Right ventricle myocardium superior (tissue), 1 donor: ENCODE data around the gene FUT8. TPM values are rescaled to one million over a fixed set of nuclear protein-coding genes. Genes with fewer than 3 reads are reported as not detected.
A peak's percentile ranks its signal among the peaks of the same experiment; 100 is the strongest.

ENCODE experiments used
- ATAC-seq: fragments of 200-7000 bp; cut with Tn5 transposase; one replicate; pipeline ENCODE4 v1.9.1; 2020; ENCODE audit warnings: mild to moderate bottlenecking; ENCODE audit not compliant: poor library complexity
- DNase-seq: peaks from one replicate; pipeline ENCODE4 v3.0.0-alpha.2; 2020
- intact Hi-C: fragments of 100-400 bp; cut with DNase I; formaldehyde crosslinking; loops from one replicate; pipeline ENCODE4 v1.11.2; 2022
- microRNA-seq: library from miRNA; unstranded; fragments of <30 nt; microRNA quantifications from one replicate; pipeline ENCODE4 v1.2.0, GENCODE V29; 2020
- total RNA-seq: library from RNA; stranded (reverse); fragmentation: NEBNext Ultra II Directional; extraction: Animal tissue kit (Norgen Biotek cat#: 25700); gene quantifications from one replicate; pipeline ENCODE4 v1.2.1, GENCODE V29; 2021
- donor health status: DM: no; HTN: yes; CAD: no; lungs with severe emphysema.

The FUT8 gene
- total RNA-seq, 1 donor from 2014 or later, result 9.9 TPM

DNA sequence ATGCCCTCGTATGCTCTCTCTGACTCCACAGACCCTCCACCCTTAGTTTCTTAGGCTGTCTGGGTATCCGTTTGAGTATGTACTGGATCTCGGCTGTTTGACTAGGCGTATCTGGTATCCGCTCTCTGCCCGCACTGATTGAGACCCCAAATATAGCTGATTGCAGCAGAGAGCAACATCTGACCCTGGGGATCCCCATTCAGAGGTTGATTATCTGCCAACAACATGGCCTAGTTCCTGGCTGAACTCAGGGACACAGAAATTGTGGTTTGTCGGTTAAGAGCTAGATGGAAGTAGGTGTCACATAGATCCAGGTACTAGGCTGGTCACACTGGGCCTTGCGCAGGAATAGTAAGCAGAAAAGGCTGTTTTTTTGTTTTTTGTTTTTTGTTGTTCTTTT is 359.9 kb downstream of the FUT8 start:
- DNase-seq, result no peak

GRCh38 chr14:65772921-65773574 is 360.5 kb downstream of the FUT8 start:
- DNase-seq (no peak), ATAC-seq (peak; percentile 29)
- intact Hi-C loops, result no loop called here

More for the DNA sequence above, 359.9 kb downstream of the FUT8 start:
- intact Hi-C loops, result no loop called here
- no peak for ATAC-seq

- DNase-seq (no peak), ATAC-seq (no peak)
- intact Hi-C loops, result no loop called here
These were observed 361.5 kb downstream of the FUT8 start for GRCh38 chr14:65774041-65774440.

DNA sequence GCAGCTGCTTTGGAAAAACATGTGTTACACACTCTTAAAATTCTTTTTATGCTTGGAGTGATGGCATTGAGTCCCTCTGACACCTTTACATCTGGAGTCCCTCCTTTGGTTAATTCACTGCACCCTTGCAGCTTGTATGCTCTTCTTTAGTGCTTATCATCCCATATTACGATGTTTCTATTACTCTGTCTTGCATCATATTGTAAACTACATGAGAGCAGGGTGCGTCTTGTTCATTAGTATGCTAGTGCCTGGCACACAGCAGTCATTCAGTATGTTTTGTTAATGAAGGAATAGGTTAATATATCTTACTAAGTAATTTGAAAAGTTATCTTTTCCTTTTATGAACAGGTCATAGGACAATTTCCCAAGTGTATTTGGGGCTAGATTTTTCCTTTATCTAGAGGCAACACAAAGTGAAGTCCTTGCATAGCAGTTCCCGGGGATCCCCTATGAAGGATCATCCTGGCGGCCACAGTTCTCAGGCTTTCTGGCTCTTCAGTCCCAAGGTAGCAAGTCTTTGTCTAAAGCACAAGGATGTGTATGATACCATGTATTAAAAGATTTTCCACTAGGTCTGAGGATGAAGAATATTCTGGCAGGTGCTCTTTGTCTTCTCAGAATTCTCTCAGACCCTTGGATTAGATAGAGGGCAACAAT is 363.8 kb downstream of the FUT8 start:
- intact Hi-C loops, result no loop called here
- ATAC-seq (no peak), DNase-seq (no peak)

- intact Hi-C loops, result no loop called here
- DNase-seq, result no peak
- no peak for ATAC-seq
These were observed 368.0 kb downstream of the FUT8 start for GRCh38 chr14:65780566-65780965.

- ATAC-seq (no peak), DNase-seq (no peak)
- intact Hi-C loops, result no loop called here
These were observed 370.6 kb downstream of the FUT8 start for GRCh38 chr14:65783101-65783500.

- DNase-seq (no peak), ATAC-seq (no peak)
- intact Hi-C loops, result no loop called here
These were observed 371.0 kb downstream of the FUT8 start for GRCh38 chr14:65783576-65783975.

DNA sequence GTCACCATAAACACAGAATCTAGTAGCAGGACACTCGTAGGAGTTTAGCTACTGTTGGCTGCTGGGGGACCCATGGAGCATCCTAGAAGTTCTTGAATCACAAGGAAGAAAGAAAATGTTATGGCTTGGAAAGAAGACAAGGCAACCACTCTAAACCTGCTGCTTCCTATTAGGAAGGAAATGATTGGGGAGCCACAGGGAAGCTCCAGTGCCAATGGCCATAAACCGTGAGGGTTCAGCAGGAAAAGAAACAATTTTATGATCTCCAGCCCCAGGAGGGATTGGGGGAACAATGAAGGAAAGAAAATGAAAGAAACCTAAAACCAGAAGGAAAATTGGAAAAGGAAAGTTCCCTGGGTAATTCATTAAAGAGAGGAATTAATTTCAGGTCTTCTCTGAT is 372.0 kb downstream of the FUT8 start:
- ATAC-seq (no peak), DNase-seq (no peak)
- intact Hi-C loops, result no loop called here

DNA sequence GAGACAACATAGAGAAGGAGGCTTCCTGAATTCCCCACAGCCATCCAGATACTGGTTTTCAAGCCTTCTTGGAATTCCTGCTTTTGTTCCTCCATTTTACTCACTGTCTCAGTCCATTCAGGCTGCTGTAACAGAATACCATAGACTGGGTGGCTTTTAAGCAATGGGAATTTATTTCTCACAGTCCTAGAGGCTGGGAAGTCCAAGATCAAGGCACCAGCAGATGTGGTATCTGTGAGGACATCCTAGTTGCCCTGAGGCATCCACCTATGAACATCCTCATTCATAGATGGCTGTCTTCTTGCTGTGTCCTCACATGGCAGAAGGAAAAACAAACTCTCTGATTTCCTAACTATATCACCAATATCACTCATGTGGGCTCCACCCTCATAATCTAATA is 374.9 kb downstream of the FUT8 start:
- intact Hi-C loops, result no loop called here
- ATAC-seq, result no peak
- DNase-seq, result no peak

DNA sequence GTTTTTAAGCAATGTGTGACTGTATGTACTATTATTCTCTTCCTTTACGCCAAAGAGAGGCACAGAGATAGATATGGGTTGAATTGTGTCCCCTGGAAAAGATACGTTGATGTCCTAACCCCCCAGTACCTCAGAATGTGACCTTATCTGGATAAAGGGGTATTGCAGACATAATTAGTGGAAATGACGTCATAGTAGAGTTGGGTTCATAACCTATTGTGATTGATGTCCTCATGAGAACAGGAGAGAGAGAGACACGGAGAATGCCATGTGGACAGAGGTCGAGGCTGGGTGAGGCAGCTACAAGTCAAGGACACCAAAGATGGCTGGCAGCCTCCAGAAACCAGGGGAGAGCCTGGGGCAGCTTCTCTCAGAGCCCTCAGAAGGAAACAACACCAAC is 376.3 kb downstream of the FUT8 start:
- DNase-seq, result no peak
- intact Hi-C loops, result no loop called here
- no peak for ATAC-seq

DNA sequence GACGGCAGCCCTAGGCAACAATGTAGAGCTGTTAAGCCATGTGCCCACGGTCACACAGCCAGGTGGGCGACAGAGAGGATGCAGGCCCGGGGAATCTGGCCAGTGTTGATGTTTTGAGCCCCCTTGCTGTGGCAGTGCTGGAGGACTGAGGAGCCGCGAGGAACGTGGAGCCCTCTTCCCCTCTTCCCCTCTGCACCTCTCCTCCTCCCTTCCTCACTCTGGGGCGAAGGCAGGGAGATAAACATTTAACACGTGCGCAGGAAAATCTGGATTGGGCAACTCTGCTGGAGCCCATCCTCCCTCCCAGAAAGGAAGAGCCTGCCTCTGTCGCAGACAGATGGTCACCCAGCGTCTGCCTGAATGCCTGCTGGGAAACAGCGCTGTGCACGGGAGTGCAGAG is 376.8 kb downstream of the FUT8 start:
- intact Hi-C loops, result no loop called here
- no peak for ATAC-seq
- no peak for DNase-seq

DNA sequence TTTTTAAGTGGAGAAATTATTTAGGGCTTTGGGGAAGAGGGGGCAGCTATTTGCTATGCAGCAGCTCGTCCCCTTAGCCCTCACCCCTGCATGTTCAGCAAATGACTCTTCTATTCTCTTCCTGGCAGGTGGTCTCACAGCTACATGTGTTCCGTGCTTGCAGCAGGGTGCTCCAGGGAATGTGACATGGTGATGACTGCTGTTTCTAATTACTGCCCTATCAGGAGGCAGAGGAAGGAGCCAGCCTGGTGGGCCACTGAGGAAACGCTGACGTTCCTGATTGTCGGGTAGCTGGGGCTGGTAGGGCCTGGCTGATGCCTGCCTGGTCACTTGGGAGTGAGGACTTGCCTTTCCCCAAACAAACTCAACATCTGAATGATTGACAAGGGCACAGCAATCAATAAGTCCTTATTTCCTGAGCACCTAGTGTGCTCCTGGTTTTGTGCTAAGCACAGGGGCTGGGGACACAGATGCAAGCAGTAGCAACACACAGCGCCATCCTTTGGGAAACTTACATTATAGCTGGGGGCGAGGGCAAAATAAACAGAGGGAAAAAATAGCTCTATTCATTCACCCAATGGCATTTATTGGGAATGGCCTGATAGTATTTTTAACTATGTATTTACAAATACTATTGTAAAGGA is 377.8 kb downstream of the FUT8 start:
- no peak for ATAC-seq
- intact Hi-C loops, result no loop called here
- DNase-seq, result no peak

DNA sequence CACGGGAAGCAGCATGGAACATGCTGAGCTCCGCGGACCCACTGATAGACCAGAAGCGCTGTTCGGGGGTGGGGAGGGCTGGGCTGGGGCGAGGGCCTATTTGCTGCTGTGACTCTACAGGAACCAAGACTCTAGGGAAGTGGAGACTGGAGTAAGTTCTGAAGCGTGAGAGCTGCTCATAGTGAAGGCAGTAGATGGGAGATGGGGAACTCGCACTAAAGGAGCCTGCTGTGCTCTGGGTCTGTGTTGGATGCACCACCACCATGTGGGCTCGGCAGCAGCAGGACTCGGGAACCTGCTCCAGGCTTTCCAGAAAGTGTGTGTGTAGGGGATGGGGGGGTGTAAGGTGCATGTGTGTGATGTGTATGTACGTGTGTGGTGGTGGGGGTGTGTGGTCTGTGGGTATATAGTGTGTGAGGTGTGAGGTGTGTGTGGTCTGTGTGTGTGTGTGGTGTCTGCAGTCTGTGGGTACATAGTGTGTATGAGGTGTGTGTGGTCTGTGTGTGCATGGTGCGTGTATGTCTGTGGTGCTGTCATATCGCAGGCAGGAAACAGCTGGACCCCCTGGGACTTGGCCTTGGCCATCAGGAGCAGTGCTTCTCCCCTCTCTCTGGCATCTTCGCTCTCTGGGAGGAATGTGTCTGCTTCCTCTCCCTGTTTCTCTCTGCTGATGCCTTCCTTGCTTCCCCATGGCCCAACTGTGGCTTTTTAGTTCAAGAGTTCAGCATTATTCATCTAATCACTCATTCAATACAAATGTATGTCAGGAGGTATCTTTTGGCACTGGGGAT is 378.9 kb downstream of the FUT8 start:
- DNase-seq, result peak; percentile 42
- intact Hi-C loops, result no loop called here
- ATAC-seq, result no peak

DNA sequence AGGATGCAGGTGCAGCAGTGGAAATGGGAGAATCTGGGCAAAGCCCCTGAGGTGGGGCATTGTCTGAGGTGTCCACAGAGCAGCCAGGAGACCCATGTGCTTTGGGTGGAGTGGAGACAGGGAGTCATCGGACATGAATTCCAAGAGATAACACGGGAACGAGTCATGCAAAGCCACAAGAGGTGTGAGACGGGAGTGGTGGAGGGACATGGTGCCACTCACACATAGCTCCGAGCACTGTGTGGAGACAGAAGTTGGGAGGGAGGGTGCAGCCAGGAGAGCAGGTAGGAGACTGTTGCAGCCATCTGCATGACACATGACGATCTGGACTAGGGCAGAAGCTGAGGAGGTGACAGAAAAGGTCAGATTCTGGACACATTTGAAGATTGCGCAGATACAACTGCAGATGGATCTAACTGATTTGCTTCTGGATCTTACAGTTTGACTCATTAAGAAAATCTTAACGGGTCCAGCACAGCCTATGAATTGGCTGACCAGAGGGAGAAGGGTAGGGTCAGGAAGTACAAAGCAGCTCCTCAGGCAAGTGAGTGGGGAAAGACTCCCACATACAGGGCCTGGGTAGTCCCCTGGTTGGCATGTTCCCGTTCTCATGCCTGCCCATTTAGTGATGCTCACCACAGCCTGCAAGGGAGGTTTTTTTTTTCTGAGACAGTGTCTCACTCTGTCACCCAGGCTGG is 379.8 kb downstream of the FUT8 start:
- intact Hi-C loops, result no loop called here
- DNase-seq (no peak), ATAC-seq (no peak)

Small RNA genes lying within 50 kb of the gene (microRNA-seq; reads per million reads assigned to microRNA genes)
- gene MIR625, result not detected
